ENCODE data around the gene GRM5. TPM values are rescaled to one million over a fixed set of nuclear protein-coding genes. Genes with fewer than 3 reads are reported as not detected.

GRM5 gene
- total and polyA plus RNA-seq, 2 experiments from 2014 or later: not detected

GRCh38 chr11:88579466-88579865 lies 486.3 kb downstream of the GRM5 start:
- no peaks in the 10 kb centered on the region for H3K9me2 ChIP-seq (ENCODE audit: insufficient read depth)
- H3K79me2 ChIP-seq (ENCODE audit: insufficient read depth): no peaks in the 10 kb centered on the region
- H3K36me3 ChIP-seq (ENCODE audit: low read depth): no peaks in the 10 kb centered on the region
- H4K20me1 ChIP-seq (ENCODE audit: insufficient read depth): no peaks in the 10 kb centered on the region
- H3K4me2 ChIP-seq (ENCODE audit: unreplicated experiment): no peak overlapping the region
- no peaks in the 10 kb centered on the region for H3K4me1 ChIP-seq (ENCODE audit: insufficient read depth)
- no peak overlapping the region for H2AFZ ChIP-seq
- H3K4me3 ChIP-seq: no peak overlapping the region
- DNase-seq: no peak
- H3F3A ChIP-seq (ENCODE audit: insufficient read depth): no peaks in the 10 kb centered on the region
- no peaks in the 10 kb centered on the region for H3K9me3 ChIP-seq (ENCODE audit: low read depth)
- in situ Hi-C loops (cut with MboI): no loop called here
- H3K27ac ChIP-seq: no peak overlapping the region
- no peak for TF ChIP-seq EZH2phosphoT487 (IDR thresholded peaks at IDR 0.05; ENCODE audit: insufficient read depth, low read depth)
- TF ChIP-seq EZH2 (IDR thresholded peaks at IDR 0.05; ENCODE audit: insufficient read depth, poor library complexity, severe bottlenecking): no peak
- H3K27me3 ChIP-seq (replicated peaks; ENCODE audit: insufficient read depth): no peaks in the 10 kb centered on the region
- H3K9ac ChIP-seq: no peak overlapping the region
- 50 to 81% methylated on average over 1 of the region's 1 CpG for WGBS, 2 experiments (ENCODE audit: low coverage in 1 of 2, low lambda C conversion rate in 2 of 2, missing lambda C conversion rate in 2 of 2)

GRCh38 chr11:88576741-88577140 lies 489.0 kb downstream of the GRM5 start:
- Histone ChIP-seq H3K9me2 (ENCODE audit: insufficient read depth) (no peaks in the 10 kb centered on the region), H3K27me3 (replicated peaks; ENCODE audit: insufficient read depth) (no peaks in the 10 kb centered on the region), H3F3A (ENCODE audit: insufficient read depth) (no peaks in the 10 kb centered on the region), H4K20me1 (ENCODE audit: insufficient read depth) (no peaks in the 10 kb centered on the region), H3K36me3 (ENCODE audit: low read depth) (no peaks in the 10 kb centered on the region), H3K4me3 (no peak overlapping the region), H3K79me2 (ENCODE audit: insufficient read depth) (no peaks in the 10 kb centered on the region), H3K9me3 (ENCODE audit: low read depth) (no peaks in the 10 kb centered on the region), H3K4me2 (ENCODE audit: unreplicated experiment) (no peak overlapping the region), H2AFZ (no peak overlapping the region), H3K27ac (no peak overlapping the region), H3K4me1 (ENCODE audit: insufficient read depth) (no peaks in the 10 kb centered on the region), H3K9ac (no peak overlapping the region)
- no peak for DNase-seq
- TF ChIP-seq EZH2phosphoT487 (IDR thresholded peaks at IDR 0.05; ENCODE audit: insufficient read depth, low read depth) (no peak), EZH2 (IDR thresholded peaks at IDR 0.05; ENCODE audit: insufficient read depth, poor library complexity, severe bottlenecking) (no peak)
- WGBS, 2 experiments (ENCODE audit: low coverage in 1 of 2, low lambda C conversion rate in 2 of 2, missing lambda C conversion rate in 2 of 2): 26 to 31% methylated on average over 2 of the region's 2 CpGs
- in situ Hi-C loops (cut with MboI): no loop called here

- no peaks in the 10 kb centered on the region for H3F3A ChIP-seq (ENCODE audit: insufficient read depth)
- TF ChIP-seq EZH2phosphoT487 (IDR thresholded peaks at IDR 0.05; ENCODE audit: insufficient read depth, low read depth): no peak
- TF ChIP-seq EZH2 (IDR thresholded peaks at IDR 0.05; ENCODE audit: insufficient read depth, poor library complexity, severe bottlenecking): no peak
- in situ Hi-C loops (cut with MboI): no loop called here
- H3K9me3 ChIP-seq (ENCODE audit: low read depth): no peaks in the 10 kb centered on the region
- no peak overlapping the region for H3K4me2 ChIP-seq (ENCODE audit: unreplicated experiment)
- H4K20me1 ChIP-seq (ENCODE audit: insufficient read depth): no peaks in the 10 kb centered on the region
- H3K4me3 ChIP-seq: no peak overlapping the region
- no peaks in the 10 kb centered on the region for H3K27me3 ChIP-seq (replicated peaks; ENCODE audit: insufficient read depth)
- 91 to 92% methylated on average over 2 of the region's 2 CpGs for WGBS, 2 experiments (ENCODE audit: low coverage in 1 of 2, low lambda C conversion rate in 2 of 2, missing lambda C conversion rate in 2 of 2)
- H3K4me1 ChIP-seq (ENCODE audit: insufficient read depth): no peaks in the 10 kb centered on the region
- no peaks in the 10 kb centered on the region for H3K9me2 ChIP-seq (ENCODE audit: insufficient read depth)
- DNase-seq: no peak
- H3K79me2 ChIP-seq (ENCODE audit: insufficient read depth): no peaks in the 10 kb centered on the region
- H3K36me3 ChIP-seq (ENCODE audit: low read depth): no peaks in the 10 kb centered on the region
- no peak overlapping the region for H2AFZ ChIP-seq
- no peak overlapping the region for H3K27ac ChIP-seq
- H3K9ac ChIP-seq: no peak overlapping the region
Measured at GRCh38 chr11:88575916-88576315, 489.9 kb downstream of the GRM5 start.

DNA sequence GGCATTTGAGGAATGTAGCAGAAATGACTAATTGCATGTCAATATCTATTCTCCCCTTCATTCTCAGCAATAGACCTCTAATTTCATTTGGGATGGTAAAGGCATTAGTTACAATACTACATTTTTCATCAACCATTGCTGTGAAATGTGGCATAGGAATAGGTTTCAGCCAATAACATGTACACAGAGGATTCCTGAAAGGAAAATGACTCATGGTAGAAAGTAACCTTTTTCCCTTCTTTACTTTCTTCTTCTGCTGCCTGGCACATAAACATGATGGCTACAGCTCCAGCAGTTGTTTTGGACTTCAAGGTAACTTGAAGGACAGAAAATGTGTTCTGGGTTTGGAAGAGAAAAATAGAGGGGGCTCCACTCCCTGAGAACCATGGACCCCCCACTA lies 496.4 kb downstream of the GRM5 start:
- H3K9me3 ChIP-seq (ENCODE audit: low read depth): no peaks in the 10 kb centered on the region
- H3K79me2 ChIP-seq (ENCODE audit: insufficient read depth): no peaks in the 10 kb centered on the region
- no peaks in the 10 kb centered on the region for H3F3A ChIP-seq (ENCODE audit: insufficient read depth)
- no peaks in the 10 kb centered on the region for H4K20me1 ChIP-seq (ENCODE audit: insufficient read depth)
- in situ Hi-C loops (cut with MboI): no loop called here
- H3K9ac ChIP-seq: no peak overlapping the region
- H3K27me3 ChIP-seq (replicated peaks; ENCODE audit: insufficient read depth): no peaks in the 10 kb centered on the region
- TF ChIP-seq EZH2phosphoT487 (IDR thresholded peaks at IDR 0.05; ENCODE audit: insufficient read depth, low read depth) (no peak), EZH2 (IDR thresholded peaks at IDR 0.05; ENCODE audit: insufficient read depth, poor library complexity, severe bottlenecking) (no peak)
- DNase-seq: peak; percentile 12
- H3K4me3 ChIP-seq: no peak overlapping the region
- H3K4me2 ChIP-seq (ENCODE audit: unreplicated experiment): no peak overlapping the region
- no peaks in the 10 kb centered on the region for H3K4me1 ChIP-seq (ENCODE audit: insufficient read depth)
- no peaks in the 10 kb centered on the region for H3K36me3 ChIP-seq (ENCODE audit: low read depth)
- H3K9me2 ChIP-seq (ENCODE audit: insufficient read depth): no peaks in the 10 kb centered on the region
- no peak overlapping the region for H2AFZ ChIP-seq
- H3K27ac ChIP-seq: no peak overlapping the region

GRCh38 chr11:88555829-88556202 lies 510.0 kb downstream of the GRM5 start:
- no peaks in the 10 kb centered on the region for H3K79me2 ChIP-seq (ENCODE audit: insufficient read depth)
- no peaks in the 10 kb centered on the region for H3K36me3 ChIP-seq (ENCODE audit: low read depth)
- H3K27ac ChIP-seq: peak overlapping the region; percentile 92
- TF ChIP-seq EZH2phosphoT487 (IDR thresholded peaks at IDR 0.05; ENCODE audit: insufficient read depth, low read depth) (no peak), EZH2 (IDR thresholded peaks at IDR 0.05; ENCODE audit: insufficient read depth, poor library complexity, severe bottlenecking) (no peak)
- H3K9me2 ChIP-seq (ENCODE audit: insufficient read depth): no peaks in the 10 kb centered on the region
- H3K27me3 ChIP-seq (replicated peaks; ENCODE audit: insufficient read depth): no peaks in the 10 kb centered on the region
- peaks cover 39% of the 10 kb centered on the region for H3K4me1 ChIP-seq (ENCODE audit: insufficient read depth)
- peak; percentile 76 for DNase-seq
- peak overlapping the region; percentile 43 for H3K4me3 ChIP-seq
- peak overlapping the region; percentile 72 for H3K4me2 ChIP-seq (ENCODE audit: unreplicated experiment)
- in situ Hi-C loops (cut with MboI): no loop called here
- no peaks in the 10 kb centered on the region for H4K20me1 ChIP-seq (ENCODE audit: insufficient read depth)
- 3 to 11% methylated on average over 2 of the region's 2 CpGs for WGBS, 2 experiments (ENCODE audit: low coverage in 1 of 2, low lambda C conversion rate in 2 of 2, missing lambda C conversion rate in 2 of 2)
- H3K9ac ChIP-seq: peak overlapping the region; percentile 70
- H2AFZ ChIP-seq: peak overlapping the region; percentile 2; the same call in 1 of the 2 replicates
- no peaks in the 10 kb centered on the region for H3K9me3 ChIP-seq (ENCODE audit: low read depth)
- peaks cover 48% of the 10 kb centered on the region for H3F3A ChIP-seq (ENCODE audit: insufficient read depth)

Data from GM23248 (cell line).